Panc1 (cell line): Measurements from ENCODE around the gene KCNK10. TPM values are rescaled to one million over a fixed set of nuclear protein-coding genes. Genes with fewer than 3 reads are reported as not detected.

ENCODE experiments used
- ATAC-seq: fragments of 200-7000 bp; cut with Tn5 transposase; 2 replicates; pipeline ENCODE4 v1.9.1; 2020; ENCODE audit warnings: mild to moderate bottlenecking, moderate library complexity
- BruUV-seq: library from RNA; stranded (reverse); fragments of 400-500 nt; replicated peaks from 2 replicates; lab custom pipeline; 2021; lab: Mats Ljungman, UMichigan
- CTCF ChIA-PET: fragments of 300-600 bp; sonication (Branson Sonifier 250); formaldehyde crosslinking; loops from one replicate; lab custom pipeline; 2022; ENCODE audit warnings: antibody characterized with exemption; lab: Charles Lee
- POLR2A ChIA-PET: fragments of 300-600 bp; sonication (Branson Sonifier 250); formaldehyde crosslinking; loops from one replicate; lab custom pipeline; 2022; ENCODE audit warnings: antibody characterized with exemption; lab: Charles Lee
- DNase-seq: peaks from one replicate; pipeline ENCODE4 v3.0.0-alpha.2; 2010; ENCODE audit warnings: low read depth, low spot score
- H3K27ac ChIP-seq: 2 replicates; pipeline ENCODE4 v1.5.1; 2011; ENCODE audit warnings: mild to moderate bottlenecking, low read length, inconsistent platforms
- H3K27me3 ChIP-seq: fragments of 200-500 bp; sonication (Bioruptor generic); 2 replicates; pipeline ENCODE4 v1.6.0; 2014; ENCODE audit warnings: low read length, inconsistent platforms; ENCODE audit not compliant: control insufficient read depth, insufficient read depth
- H3K36me3 ChIP-seq: fragments of 200-500 bp; sonication (Bioruptor generic); 2 replicates; pipeline ENCODE4 v1.5.1; 2014; ENCODE audit warnings: inconsistent platforms, mild to moderate bottlenecking, low read length, moderate library complexity; ENCODE audit not compliant: control insufficient read depth, insufficient read depth
- H3K4me1 ChIP-seq: 2 replicates; pipeline ENCODE4 v1.5.1; 2011; ENCODE audit warnings: inconsistent platforms, mild to moderate bottlenecking, low read length, moderate library complexity; ENCODE audit not compliant: control insufficient read depth, insufficient read depth
- H3K4me3 ChIP-seq, 2 experiments: 2 replicates each; pipeline ENCODE4 v1.5.1; 2011 to 2012; ENCODE audit warnings: low read depth in 2 of 2, low read length in 2 of 2, mild to moderate bottlenecking in 2 of 2, inconsistent platforms in 1 of 2, moderate library complexity in 1 of 2
- H3K9me3 ChIP-seq: fragments of 200-500 bp; sonication (Bioruptor generic); 2 replicates; pipeline ENCODE4 v1.5.1; 2014; ENCODE audit warnings: low read depth, mild to moderate bottlenecking, inconsistent platforms, low read length, moderate library complexity; ENCODE audit not compliant: control insufficient read depth, insufficient read depth
- POLR2AphosphoS5 ChIP-seq: IDR thresholded peaks from 2 replicates; pipeline ENCODE4 v1.6.1; 2012; ENCODE audit warnings: mild to moderate bottlenecking, low read depth, low read length, moderate library complexity
- REST ChIP-seq, 2 experiments: IDR thresholded peaks; 2 replicates each; pipeline ENCODE4 v1.6.1; 2011 to 2012; ENCODE audit warnings: low read depth in 2 of 2, control low read depth in 1 of 2, low read length in 1 of 2, mild to moderate bottlenecking in 1 of 2, moderate library complexity in 1 of 2; ENCODE audit not compliant: insufficient read depth in 1 of 2
- SIN3A ChIP-seq: IDR thresholded peaks from 2 replicates; pipeline ENCODE4 v1.6.1; 2012; ENCODE audit warnings: low read depth, mild to moderate bottlenecking, low read length, moderate library complexity, borderline replicate concordance; ENCODE audit not compliant: insufficient read depth
- TCF7L2 ChIP-seq: IDR thresholded peaks from 2 replicates; pipeline ENCODE4 v1.6.1; 2011; ENCODE audit warnings: mild to moderate bottlenecking, low read depth, low read length, inconsistent platforms
- in situ Hi-C: cut with HindIII; loops from 2 replicates; pipeline ENCODE4 v1.10.0; 2016; ENCODE audit warnings: low sequenced_read_pairs, low pct_unique_long_range_greater_than_20kb
- intact Hi-C: fragments of 100-400 bp; cut with micrococcal nuclease; formaldehyde crosslinking; loops from one replicate; pipeline ENCODE4 v1.10.0; 2022; ENCODE audit not compliant: unreplicated experiment
- total RNA-seq: library from RNA; stranded (reverse); gene quantifications from one replicate; pipeline ENCODE4 v1.2.1, GENCODE V29; 2021; ENCODE audit not compliant: unreplicated experiment
- TF ChIP-seq, protein P1 (sequence below): fragments of 450-650 bp; IDR thresholded peaks from 2 replicates; pipeline ENCODE4 v1.5.1; 2017; ENCODE audit warnings: mild to moderate bottlenecking

The KCNK10 gene
- total RNA-seq, 1 experiment from 2014 or later = 0.28 TPM

GRCh38 chr14:88311780-88312179 is 11.3 kb downstream of the KCNK10 start:
- Histone ChIP-seq H3K9me3 (no peaks in the 10 kb centered on the region), H3K4me3 (no peak overlapping the region), H3K27me3 (no peaks in the 10 kb centered on the region), H3K27ac (no peak overlapping the region), H3K4me1 (no peaks in the 10 kb centered on the region), H3K36me3 (no peaks in the 10 kb centered on the region)
- no TSS peak for BruUV-seq
- intact Hi-C loops (no loop called here), in situ Hi-C loops (no loop called here)
- ChIA-PET CTCF (no interaction called here), POLR2A (no interaction called here)
- no peak for DNase-seq
- TF ChIP-seq TCF7L2 = no peak
- ATAC-seq = no peak

GRCh38 chr14:88310449-88310848 is 12.6 kb downstream of the KCNK10 start:
- in situ Hi-C loops = no loop called here

More at GRCh38 chr14:88310449-88310848, 12.6 kb downstream of the KCNK10 start:
- ChIA-PET CTCF (no interaction called here), POLR2A (no interaction called here)
- Histone ChIP-seq H3K36me3 (no peaks in the 10 kb centered on the region), H3K27me3 (no peaks in the 10 kb centered on the region), H3K4me3 (no peak overlapping the region), H3K27ac (no peak overlapping the region), H3K9me3 (no peaks in the 10 kb centered on the region), H3K4me1 (no peaks in the 10 kb centered on the region)
- intact Hi-C loops = no loop called here
- DNase-seq = no peak
- TF ChIP-seq SIN3A (no peak), REST (IDR thresholded peaks at IDR 0.05; ENCODE audit: insufficient read depth in 1 of 2, low read depth in 2 of 2, low read length in 1 of 2) (no peak), TCF7L2 (no peak), POLR2AphosphoS5 (no peak)
- TF ChIP-seq, protein P1, sequence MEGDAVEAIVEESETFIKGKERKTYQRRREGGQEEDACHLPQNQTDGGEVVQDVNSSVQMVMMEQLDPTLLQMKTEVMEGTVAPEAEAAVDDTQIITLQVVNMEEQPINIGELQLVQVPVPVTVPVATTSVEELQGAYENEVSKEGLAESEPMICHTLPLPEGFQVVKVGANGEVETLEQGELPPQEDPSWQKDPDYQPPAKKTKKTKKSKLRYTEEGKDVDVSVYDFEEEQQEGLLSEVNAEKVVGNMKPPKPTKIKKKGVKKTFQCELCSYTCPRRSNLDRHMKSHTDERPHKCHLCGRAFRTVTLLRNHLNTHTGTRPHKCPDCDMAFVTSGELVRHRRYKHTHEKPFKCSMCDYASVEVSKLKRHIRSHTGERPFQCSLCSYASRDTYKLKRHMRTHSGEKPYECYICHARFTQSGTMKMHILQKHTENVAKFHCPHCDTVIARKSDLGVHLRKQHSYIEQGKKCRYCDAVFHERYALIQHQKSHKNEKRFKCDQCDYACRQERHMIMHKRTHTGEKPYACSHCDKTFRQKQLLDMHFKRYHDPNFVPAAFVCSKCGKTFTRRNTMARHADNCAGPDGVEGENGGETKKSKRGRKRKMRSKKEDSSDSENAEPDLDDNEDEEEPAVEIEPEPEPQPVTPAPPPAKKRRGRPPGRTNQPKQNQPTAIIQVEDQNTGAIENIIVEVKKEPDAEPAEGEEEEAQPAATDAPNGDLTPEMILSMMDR = no peak
- no TSS peak for BruUV-seq
- no peak for ATAC-seq
